Mesendoderm (in vitro differentiated cells): ENCODE measurements around the gene TPT1.

Source experiments
- DNase-seq: peaks from one replicate; pipeline ENCODE4 v3.0.0; 2013
- H2AK5ac ChIP-seq: 2 replicates; pipeline ENCODE4 v1.6.1; 2013; ENCODE audit warnings: low read length, inconsistent platforms
- H2BK120ac ChIP-seq: 2 replicates; pipeline ENCODE4 v1.6.1; 2013; ENCODE audit warnings: low read depth, mild to moderate bottlenecking, low read length, moderate library complexity, mixed read lengths
- H2BK15ac ChIP-seq: replicated peaks from 2 replicates; pipeline ENCODE4 v1.6.1; 2013; ENCODE audit warnings: low read depth, mild to moderate bottlenecking, moderate library complexity
- H2BK5ac ChIP-seq: 2 replicates; pipeline ENCODE4 v1.6.1; 2013; ENCODE audit warnings: low read length, inconsistent platforms
- H3K18ac ChIP-seq: 2 replicates; pipeline ENCODE4 v1.6.1; 2013; ENCODE audit warnings: mild to moderate bottlenecking, low read length, mixed read lengths
- H3K23ac ChIP-seq: one replicate; pipeline ENCODE4 v1.6.1; 2013; ENCODE audit warnings: low read length
- H3K27ac ChIP-seq: 2 replicates; pipeline ENCODE4 v1.5.1; 2013; ENCODE audit warnings: low read depth, mild to moderate bottlenecking, inconsistent platforms, low read length, moderate library complexity
- H3K27me3 ChIP-seq: 2 replicates; pipeline ENCODE4 v1.6.1; 2013; ENCODE audit warnings: low read length, control low read depth, mild to moderate bottlenecking, inconsistent platforms; ENCODE audit not compliant: insufficient read depth, poor library complexity
- H3K36me3 ChIP-seq: 2 replicates; pipeline ENCODE4 v1.6.1; 2013; ENCODE audit warnings: low read length, inconsistent platforms; ENCODE audit not compliant: control insufficient read depth, insufficient read depth
- H3K4ac ChIP-seq: one replicate; pipeline ENCODE4 v1.6.1; 2013; ENCODE audit warnings: low read depth, mild to moderate bottlenecking, low read length, moderate library complexity
- H3K4me1 ChIP-seq: 2 replicates; pipeline ENCODE4 v1.6.1; 2013; ENCODE audit warnings: low read depth, low read length, inconsistent platforms; ENCODE audit not compliant: control insufficient read depth
- H3K4me2 ChIP-seq: 2 replicates; pipeline ENCODE4 v1.6.1; 2013; ENCODE audit warnings: low read length
- H3K4me3 ChIP-seq: 2 replicates; pipeline ENCODE4 v1.5.1; 2013; ENCODE audit warnings: mild to moderate bottlenecking, low read length
- H3K56ac ChIP-seq: one replicate; pipeline ENCODE4 v1.6.1; 2013; ENCODE audit warnings: low read length
- H3K79me1 ChIP-seq: 2 replicates; pipeline ENCODE4 v1.6.1; 2013; ENCODE audit warnings: low read length, inconsistent platforms
- H3K79me2 ChIP-seq: 2 replicates; pipeline ENCODE4 v1.6.1; 2013; ENCODE audit warnings: mild to moderate bottlenecking, low read length; ENCODE audit not compliant: control insufficient read depth, insufficient read depth
- H3K9ac ChIP-seq: 2 replicates; pipeline ENCODE4 v1.6.1; 2013; ENCODE audit warnings: low read length, inconsistent platforms
- H4K5ac ChIP-seq: one replicate; pipeline ENCODE4 v1.6.1; 2013; ENCODE audit warnings: low read length
- H4K8ac ChIP-seq: one replicate; pipeline ENCODE4 v1.6.1; 2013; ENCODE audit warnings: low read depth, mild to moderate bottlenecking, control low read depth, low read length, moderate library complexity
- WGBS: extraction: QIAGEN DNeasy Blood & Tissue Kit; methylation state at CpG from one replicate; pipeline ENCODE4 v1.1.7; 2013; ENCODE audit warnings: low lambda C conversion rate, missing lambda C conversion rate; ENCODE audit not compliant: insufficient coverage; ENCODE audit errors: extremely low coverage; 5-methylcytosine and 5-hydroxymethylcytosine counted together

The TPT1 gene

GRCh38 chr13:45372189-45373161, 31.5 kb upstream of the TPT1 start:
- Histone ChIP-seq H3K23ac (no peak overlapping the region), H4K5ac (no peak overlapping the region), H3K18ac (no peak overlapping the region), H2BK15ac (no peak overlapping the region), H3K9ac (no peak overlapping the region), H3K4me1 (peaks cover 4% of the 10 kb centered on the region), H3K27ac (no peak overlapping the region), H3K4me3 (no peak overlapping the region), H3K36me3 (no peaks in the 10 kb centered on the region), H3K4me2 (no peak overlapping the region), H4K8ac (no peak overlapping the region), H3K56ac (peak overlapping the region; percentile 15), H2BK120ac (no peak overlapping the region), H3K79me1 (no peaks in the 10 kb centered on the region), H2BK5ac (no peak overlapping the region), H3K27me3 (no peaks in the 10 kb centered on the region), H2AK5ac (no peak overlapping the region), H3K79me2 (no peaks in the 10 kb centered on the region), H3K4ac (no peak overlapping the region)
- WGBS: no CpG with 5 or more reads among the region's 24 CpGs
- no peak for DNase-seq

GRCh38 chr13:45370922-45371406, 30.0 kb upstream of the TPT1 start:
- Histone ChIP-seq H4K8ac (no peak overlapping the region), H3K36me3 (no peaks in the 10 kb centered on the region), H3K79me2 (no peaks in the 10 kb centered on the region), H2BK15ac (no peak overlapping the region), H2BK5ac (no peak overlapping the region), H3K79me1 (no peaks in the 10 kb centered on the region), H3K4me2 (no peak overlapping the region), H3K27ac (no peak overlapping the region), H3K23ac (no peak overlapping the region), H3K9ac (no peak overlapping the region), H3K4me1 (peaks cover 4% of the 10 kb centered on the region), H4K5ac (no peak overlapping the region), H3K4me3 (no peak overlapping the region), H2BK120ac (no peak overlapping the region), H3K4ac (no peak overlapping the region), H3K27me3 (no peaks in the 10 kb centered on the region), H2AK5ac (no peak overlapping the region), H3K56ac (no peak overlapping the region), H3K18ac (no peak overlapping the region)
- peak; percentile 90 for DNase-seq
- WGBS: no CpG with 5 or more reads among the region's 30 CpGs

GRCh38 chr13:45369116-45369515, 28.1 kb upstream of the TPT1 start:
- H3K79me2 ChIP-seq: no peaks in the 10 kb centered on the region
- H3K23ac ChIP-seq: no peak overlapping the region
- no peak overlapping the region for H2AK5ac ChIP-seq
- no peak overlapping the region for H2BK5ac ChIP-seq
- no peak overlapping the region for H3K4me2 ChIP-seq
- H3K56ac ChIP-seq: no peak overlapping the region
- H3K27me3 ChIP-seq: no peaks in the 10 kb centered on the region
- H2BK120ac ChIP-seq: no peak overlapping the region
- DNase-seq: peak; percentile 37
- H3K79me1 ChIP-seq: no peaks in the 10 kb centered on the region
- no peak overlapping the region for H3K27ac ChIP-seq
- H3K4me3 ChIP-seq: no peak overlapping the region
- H2BK15ac ChIP-seq: no peak overlapping the region
- H3K9ac ChIP-seq: no peak overlapping the region
- H4K5ac ChIP-seq: no peak overlapping the region
- H3K36me3 ChIP-seq: no peaks in the 10 kb centered on the region
- no CpG with 5 or more reads among the region's 4 CpGs for WGBS
- no peak overlapping the region for H3K4ac ChIP-seq
- peaks cover 4% of the 10 kb centered on the region for H3K4me1 ChIP-seq
- H4K8ac ChIP-seq: no peak overlapping the region
- H3K18ac ChIP-seq: no peak overlapping the region

GRCh38 chr13:45368571-45368970, 27.6 kb upstream of the TPT1 start:
- Histone ChIP-seq H3K18ac (no peak overlapping the region), H3K23ac (no peak overlapping the region), H3K9ac (no peak overlapping the region), H3K27ac (no peak overlapping the region), H2AK5ac (no peak overlapping the region), H4K5ac (no peak overlapping the region), H3K56ac (no peak overlapping the region), H2BK120ac (no peak overlapping the region), H3K79me1 (no peaks in the 10 kb centered on the region), H2BK5ac (no peak overlapping the region), H3K27me3 (no peaks in the 10 kb centered on the region), H3K4me1 (peaks cover 4% of the 10 kb centered on the region), H3K79me2 (no peaks in the 10 kb centered on the region), H3K36me3 (no peaks in the 10 kb centered on the region), H2BK15ac (no peak overlapping the region), H3K4me3 (no peak overlapping the region), H3K4ac (no peak overlapping the region), H3K4me2 (no peak overlapping the region), H4K8ac (no peak overlapping the region)
- no CpG with 5 or more reads among the region's 3 CpGs for WGBS
- no peak for DNase-seq

- Histone ChIP-seq H2BK120ac (no peak overlapping the region), H3K27me3 (no peaks in the 10 kb centered on the region), H3K79me1 (no peaks in the 10 kb centered on the region), H2AK5ac (no peak overlapping the region), H3K4me3 (no peak overlapping the region), H3K36me3 (no peaks in the 10 kb centered on the region), H3K4ac (no peak overlapping the region), H3K18ac (no peak overlapping the region), H3K4me1 (peaks cover 4% of the 10 kb centered on the region), H3K79me2 (no peaks in the 10 kb centered on the region), H4K8ac (no peak overlapping the region), H3K9ac (no peak overlapping the region), H2BK15ac (no peak overlapping the region), H2BK5ac (no peak overlapping the region), H4K5ac (no peak overlapping the region), H3K4me2 (no peak overlapping the region), H3K27ac (no peak overlapping the region), H3K23ac (no peak overlapping the region), H3K56ac (no peak overlapping the region)
- DNase-seq: no peak
- WGBS: no CpG with 5 or more reads among the region's 4 CpGs
Measured at GRCh38 chr13:45368005-45368404, 27.0 kb upstream of the TPT1 start.
